CD4-positive, alpha-beta memory T cell (primary cell): Measurements from ENCODE around the gene MYADML2. TPM values are rescaled to one million over a fixed set of nuclear protein-coding genes. Genes with fewer than 3 reads are reported as not detected.
"Not testable (repeated sequence)": the region's sequence is repeated elsewhere in the genome, so short reads cannot be mapped to it uniquely, and the experiment has no call there.

Source experiments
- CTCF ChIA-PET: fragments of 350-600 bp; sonication (Branson Sonifier 250); formaldehyde crosslinking; loops from one replicate; lab custom pipeline; 2021; ENCODE audit warnings: inconsistent platforms; ENCODE audit not compliant: partially characterized antibody; lab: Charles Lee
- POLR2A ChIA-PET: fragments of 350-600 bp; sonication (Branson Sonifier 250); formaldehyde crosslinking; loops from one replicate; lab custom pipeline; 2021; ENCODE audit not compliant: partially characterized antibody; lab: Charles Lee
- DNase-seq, 5 donors: peaks; one replicate each; pipeline versions ENCODE4 v3.0.0 to v3.0.0-alpha.2; 2020 to 2022; ENCODE audit warnings: mixed read lengths in 1 of 5
- H3K27ac ChIP-seq: one replicate; pipeline ENCODE4 v1.7.0; 2013; ENCODE audit warnings: low read depth, low read length
- H3K27me3 ChIP-seq: 2 replicates; pipeline ENCODE4 v1.7.0; 2013; ENCODE audit warnings: mild to moderate bottlenecking, low read length, moderate library complexity; ENCODE audit not compliant: insufficient read depth
- H3K36me3 ChIP-seq: 2 replicates; pipeline ENCODE4 v1.7.0; 2013; ENCODE audit warnings: mild to moderate bottlenecking, low read length, moderate library complexity; ENCODE audit not compliant: insufficient read depth
- H3K4me1 ChIP-seq: 2 replicates; pipeline ENCODE4 v1.7.0; 2013; ENCODE audit warnings: mild to moderate bottlenecking, low read length, moderate library complexity; ENCODE audit not compliant: insufficient read depth
- H3K4me3 ChIP-seq, 2 donors: one replicate each; pipeline ENCODE4 v1.7.0; 2013; ENCODE audit warnings: low read length in 2 of 2, mild to moderate bottlenecking in 1 of 2
- H3K9me3 ChIP-seq, 2 donors: one replicate each; pipeline ENCODE4 v1.7.0; 2013; ENCODE audit warnings: low read length in 2 of 2, control low read depth in 1 of 2; ENCODE audit not compliant: control insufficient read depth in 1 of 2
- H3K27ac Mint-ChIP-seq, 7 donors: one replicate each; pipeline ENCODE4 v1.8.0; 2020 to 2021; ENCODE audit warnings: mixed read lengths in 7 of 7, mild to moderate bottlenecking in 6 of 7, inconsistent platforms in 3 of 7, moderate library complexity in 3 of 7
- H3K27me3 Mint-ChIP-seq, 2 donors: one replicate each; pipeline ENCODE4 v1.8.0; 2020 to 2021; ENCODE audit warnings: mixed read lengths in 2 of 2
- H3K36me3 Mint-ChIP-seq, 2 donors: one replicate each; pipeline ENCODE4 v1.8.0; 2020 to 2021; ENCODE audit warnings: mixed read lengths in 2 of 2, inconsistent platforms in 1 of 2, mild to moderate bottlenecking in 1 of 2
- H3K4me1 Mint-ChIP-seq, 4 donors: one replicate each; pipeline ENCODE4 v1.8.0; 2020 to 2021; ENCODE audit warnings: mixed read lengths in 4 of 4, mild to moderate bottlenecking in 1 of 4
- H3K4me3 Mint-ChIP-seq, 8 donors: one replicate each; pipeline ENCODE4 v1.8.0; 2020 to 2021; ENCODE audit warnings: mixed read lengths in 8 of 8, mild to moderate bottlenecking in 7 of 8, moderate library complexity in 6 of 8, inconsistent platforms in 3 of 8
- H3K9me3 Mint-ChIP-seq, 8 donors: one replicate each; pipeline ENCODE4 v1.8.0; 2020 to 2021; ENCODE audit warnings: mixed read lengths in 8 of 8, mild to moderate bottlenecking in 5 of 8, inconsistent platforms in 3 of 8, moderate library complexity in 1 of 8
- intact Hi-C: fragments of 100-400 bp; cut with micrococcal nuclease; formaldehyde crosslinking; loops from one replicate; pipeline ENCODE4 v1.15.1; 2023
- polyA plus RNA-seq, 2 donors: library from polyadenylated mRNA; unstranded; fragments of 300-500 nt; fragmentation: Illumina TruSeq; gene quantifications; one replicate each; pipeline ENCODE4 v1.2.3, GENCODE V29; 2021
- total RNA-seq, 2 experiments: library from RNA; stranded (reverse); gene quantifications; one replicate each; pipeline ENCODE4 v1.2.3, GENCODE V29; 2021

The MYADML2 gene
- total and polyA plus RNA-seq, 4 experiments from 2014 or later, result not detected

- Mint-ChIP-seq H3K9me3 (no peaks in the 10 kb centered on the region), H3K27me3 (peaks cover 1 to 9% of the 10 kb centered on the region in 2 donors), H3K27ac (peak overlapping the region in 1 of 7 donors; percentile 69), H3K4me1 (peaks cover 0 to 3% (median under 1%) of the 10 kb centered on the region in 4 donors), H3K36me3 (no peaks in the 10 kb centered on the region), H3K4me3 (peak overlapping the region in 2 of 8 donors; percentile 17 to 44)
- CTCF ChIA-PET, result interaction anchor here (4.3 kb wide), 1 partner anchor 64 kb away, joined by 20 read pairs; no protein-coding TSS in a partner anchor
- POLR2A ChIA-PET, result no interaction called here
- H3K9me3 ChIP-seq, result no peaks in the 10 kb centered on the region
- H3K4me3 ChIP-seq, result no peak overlapping the region
- peaks cover 7% of the 10 kb centered on the region for H3K4me1 ChIP-seq
- no peaks in the 10 kb centered on the region for H3K36me3 ChIP-seq
- peak in 1 of 5 donors; percentile 15 for DNase-seq
- H3K27ac ChIP-seq, result no peak overlapping the region
- intact Hi-C loops, result no loop called here
- peaks cover 20% of the 10 kb centered on the region for H3K27me3 ChIP-seq
These were observed 9.9 kb upstream of the MYADML2 start for GRCh38 chr17:81956607-81957589.

DNA sequence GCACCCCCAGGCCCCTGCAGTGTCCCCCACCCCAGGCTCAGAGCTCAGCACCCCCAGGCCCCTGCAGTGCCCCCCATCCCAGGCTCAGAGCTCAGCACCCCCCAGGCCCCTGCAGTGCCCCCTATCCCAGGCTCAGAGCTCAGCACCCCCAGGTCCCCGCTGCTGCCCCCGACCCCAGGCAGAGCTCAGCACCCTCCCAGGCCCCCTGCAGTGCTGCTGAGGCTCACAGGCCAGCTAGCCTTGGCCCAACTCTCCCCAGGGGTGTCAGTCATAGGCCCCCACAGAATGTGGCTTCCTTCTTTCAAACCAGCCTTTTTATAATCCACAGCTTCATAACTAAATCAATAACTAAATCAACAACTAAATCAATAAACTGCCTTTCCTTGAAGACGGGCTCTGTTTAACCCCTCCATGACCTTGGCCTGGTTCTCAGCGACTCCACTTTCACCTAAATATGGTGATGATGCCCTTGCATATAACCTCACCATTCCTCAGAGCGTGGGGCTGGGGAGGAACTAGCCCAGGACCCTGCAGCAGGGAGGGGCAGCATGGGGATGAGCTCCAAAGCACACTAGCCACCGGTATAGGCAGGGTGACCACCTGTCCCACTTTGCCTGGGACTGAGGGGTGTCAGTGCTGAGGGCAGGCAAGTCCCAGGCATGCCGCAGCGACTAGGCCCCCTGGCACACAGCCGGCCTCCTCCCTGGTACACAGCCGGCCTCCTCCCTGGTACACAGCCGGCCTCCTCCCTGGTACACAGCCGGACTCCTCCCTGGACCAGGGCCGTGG is 8.9 kb upstream of the MYADML2 start:
- Histone ChIP-seq H3K27ac (no peak overlapping the region), H3K27me3 (peaks cover 20% of the 10 kb centered on the region)
- H3K27ac Mint-ChIP-seq, result no peak overlapping the region

GRCh38 chr17:81955058-81955681 is 8.1 kb upstream of the MYADML2 start:
- CTCF ChIA-PET, result interaction anchor here (2.4 to 4.3 kb wide), 2 partner anchors 65 to 75 kb away, joined by 9 to 20 read pairs; no protein-coding TSS in a partner anchor
- Mint-ChIP-seq H3K27ac (peak overlapping the region in 1 of 7 donors; percentile 18), H3K4me1 (peaks cover 0 to 3% (median 2%) of the 10 kb centered on the region in 4 donors)

More for the DNA sequence above, 8.9 kb upstream of the MYADML2 start:
- H3K36me3 ChIP-seq, result no peaks in the 10 kb centered on the region
- CTCF ChIA-PET, result interaction anchor here (4.3 kb wide), 1 partner anchor 65 kb away, joined by 20 read pairs; no protein-coding TSS in a partner anchor
- Mint-ChIP-seq H3K9me3 (no peaks in the 10 kb centered on the region), H3K4me3 (no peak overlapping the region), H3K27me3 (peaks cover 1 to 9% of the 10 kb centered on the region in 2 donors), H3K36me3 (no peaks in the 10 kb centered on the region), H3K4me1 (peaks cover 0 to 3% (median 2%) of the 10 kb centered on the region in 4 donors)
- POLR2A ChIA-PET, result no interaction called here
- peaks cover 7% of the 10 kb centered on the region for H3K4me1 ChIP-seq
- intact Hi-C loops, result no loop called here
- peak in 1 of 5 donors; percentile 6 for DNase-seq
- H3K9me3 ChIP-seq, result no peaks in the 10 kb centered on the region
- no peak overlapping the region for H3K4me3 ChIP-seq

GRCh38 chr17:81954131-81955057 is 7.4 kb upstream of the MYADML2 start:
- Histone ChIP-seq H3K9me3 (no peaks in the 10 kb centered on the region), H3K36me3 (no peaks in the 10 kb centered on the region), H3K4me3 (no peak overlapping the region), H3K4me1 (no peaks in the 10 kb centered on the region), H3K27ac (no peak overlapping the region), H3K27me3 (peaks cover 17% of the 10 kb centered on the region)
- peaks cover 1 to 9% of the 10 kb centered on the region in 2 donors for H3K27me3 Mint-ChIP-seq
- no peaks in the 10 kb centered on the region for H3K9me3 Mint-ChIP-seq
- DNase-seq, result no peak
- intact Hi-C loops, result no loop called here
- peaks cover 0 to 3% (median 2%) of the 10 kb centered on the region in 4 donors for H3K4me1 Mint-ChIP-seq
- no peak overlapping the region for H3K4me3 Mint-ChIP-seq
- POLR2A ChIA-PET, result no interaction called here
- H3K27ac Mint-ChIP-seq, result peak overlapping the region in 1 of 7 donors; percentile 18
- H3K36me3 Mint-ChIP-seq, result no peaks in the 10 kb centered on the region
- CTCF ChIA-PET, result interaction anchor here (0.8 to 4.3 kb wide), 4 partner anchors 10 to 219 kb away, joined by 3 to 20 read pairs (median 7); no protein-coding TSS in a partner anchor

More at GRCh38 chr17:81955058-81955681, 8.1 kb upstream of the MYADML2 start:
- no peaks in the 10 kb centered on the region for H3K36me3 ChIP-seq
- H3K27me3 Mint-ChIP-seq, result peaks cover 1 to 9% of the 10 kb centered on the region in 2 donors
- H3K9me3 Mint-ChIP-seq, result no peaks in the 10 kb centered on the region
- DNase-seq, result peak in 1 of 5 donors; percentile 10
- POLR2A ChIA-PET, result no interaction called here
- H3K27me3 ChIP-seq, result peaks cover 19% of the 10 kb centered on the region
- no peak overlapping the region for H3K27ac ChIP-seq
- intact Hi-C loops, result no loop called here
- H3K4me1 ChIP-seq, result peaks cover 2% of the 10 kb centered on the region
- no peaks in the 10 kb centered on the region for H3K36me3 Mint-ChIP-seq
- H3K9me3 ChIP-seq, result no peaks in the 10 kb centered on the region
- H3K4me3 ChIP-seq, result no peak overlapping the region
- H3K4me3 Mint-ChIP-seq, result no peak overlapping the region

DNA sequence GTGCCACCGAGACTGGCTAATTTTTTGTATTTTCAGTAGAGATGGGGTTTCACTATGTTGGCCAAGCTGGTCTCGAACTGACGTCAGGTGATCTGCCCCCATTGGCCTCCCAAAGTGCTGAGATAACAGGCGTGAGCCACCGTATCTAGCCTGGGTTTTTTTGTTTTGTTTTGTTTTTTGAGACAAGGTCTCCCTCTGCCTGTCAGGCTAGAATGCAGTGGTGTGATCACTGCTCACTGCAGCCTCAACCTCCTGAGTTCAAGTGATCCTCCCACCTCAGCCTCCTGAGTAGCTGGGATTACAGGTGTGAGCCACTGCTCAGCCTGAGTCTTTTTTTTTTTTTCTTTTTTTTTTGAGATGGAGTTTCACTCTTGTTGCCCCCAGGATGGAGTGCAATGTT is 6.4 kb upstream of the MYADML2 start:
- H3K4me3 ChIP-seq, H3K4me3 Mint-ChIP-seq, H3K4me1 Mint-ChIP-seq, DNase-seq, H3K36me3 ChIP-seq, H3K27me3 Mint-ChIP-seq, H3K27me3 ChIP-seq, H3K27ac ChIP-seq, H3K36me3 Mint-ChIP-seq, H3K9me3 Mint-ChIP-seq, intact Hi-C loops, H3K4me1 ChIP-seq, POLR2A ChIA-PET, H3K9me3 ChIP-seq: not testable (repeated sequence)
- peak overlapping the region in 1 of 7 donors; percentile 63 for H3K27ac Mint-ChIP-seq
- CTCF ChIA-PET, result interaction anchor here (0.8 to 4.3 kb wide), 4 partner anchors 9 to 218 kb away, joined by 3 to 20 read pairs (median 7); no protein-coding TSS in a partner anchor

DNA sequence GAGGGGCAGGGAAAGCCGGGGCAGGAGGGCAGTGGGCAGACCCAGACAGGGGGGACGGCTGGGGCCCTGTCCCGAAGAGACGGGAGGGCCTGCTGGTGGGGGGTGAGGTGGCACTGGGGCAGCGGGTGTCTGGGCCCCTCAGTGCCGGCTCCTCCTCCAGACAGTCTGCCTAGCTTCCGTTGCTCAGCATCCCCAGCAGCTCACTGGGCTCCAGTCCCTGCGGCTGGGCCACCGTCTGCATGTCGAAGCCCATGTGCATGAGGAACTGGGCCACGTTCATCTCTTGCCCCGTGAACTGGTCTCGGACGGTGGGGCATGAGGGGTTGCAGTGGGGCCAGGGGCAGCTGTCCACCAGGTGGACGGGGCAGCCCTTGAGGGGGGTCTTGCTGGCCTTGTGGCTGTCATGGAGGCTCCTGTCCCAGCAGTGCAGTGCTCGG is 5.8 kb upstream of the MYADML2 start:
- no peaks in the 10 kb centered on the region for H3K36me3 Mint-ChIP-seq
- H3K4me3 Mint-ChIP-seq, result no peak overlapping the region
- H3K9me3 Mint-ChIP-seq, result no peaks in the 10 kb centered on the region
- H3K4me1 ChIP-seq, result no peaks in the 10 kb centered on the region
- intact Hi-C loops, result no loop called here
- DNase-seq, result peak in 1 of 5 donors; percentile 9
- peaks cover 0 to 2% (median under 1%) of the 10 kb centered on the region in 4 donors for H3K4me1 Mint-ChIP-seq
- peaks cover 3% of the 10 kb centered on the region for H3K27me3 ChIP-seq
- H3K27me3 Mint-ChIP-seq, result no peaks in the 10 kb centered on the region
- H3K4me3 ChIP-seq, result no peak overlapping the region
- H3K27ac ChIP-seq, result no peak overlapping the region
- no peaks in the 10 kb centered on the region for H3K36me3 ChIP-seq
- no peaks in the 10 kb centered on the region for H3K9me3 ChIP-seq
- ChIA-PET CTCF (interaction anchor here (1.7 to 4.3 kb wide), 3 partner anchors 68 to 217 kb away, joined by 5 to 20 read pairs (median 9); no protein-coding TSS in a partner anchor), POLR2A (no interaction called here)
- no peak overlapping the region for H3K27ac Mint-ChIP-seq
